Loucy (cell line): ENCODE data around the gene CNTNAP2.
"Not testable (repeated sequence)": the region's sequence is repeated elsewhere in the genome, so short reads cannot be mapped to it uniquely, and the experiment has no call there.

Experiments used
- H2AFZ ChIP-seq: fragments of 200-600 bp; sonication (generic); 2 replicates; pipeline ENCODE4 v1.6.0; 2016; ENCODE audit warnings: antibody characterized with exemption, mild to moderate bottlenecking, low read length, moderate library complexity
- H3F3A ChIP-seq: fragments of 200-600 bp; 2 replicates; pipeline ENCODE4 v1.6.0; 2016; ENCODE audit warnings: antibody characterized with exemption, low read depth, mild to moderate bottlenecking
- H3K27me3 ChIP-seq: fragments of 200-600 bp; sonication (generic); 2 replicates; pipeline ENCODE4 v1.6.1; 2014; ENCODE audit warnings: low read length, mild to moderate bottlenecking; ENCODE audit not compliant: insufficient read depth, poor library complexity, severe bottlenecking
- H3K36me3 ChIP-seq: fragments of 200-600 bp; sonication (generic); 2 replicates; pipeline ENCODE4 v1.6.1; 2016; ENCODE audit warnings: low read length; ENCODE audit not compliant: insufficient read depth
- H3K4me1 ChIP-seq: fragments of 200-600 bp; sonication (generic); 2 replicates; pipeline ENCODE4 v1.5.1; 2014; ENCODE audit warnings: low read length, mild to moderate bottlenecking; ENCODE audit not compliant: insufficient read depth, poor library complexity, severe bottlenecking
- H3K4me2 ChIP-seq: fragments of 200-600 bp; sonication (generic); 2 replicates; pipeline ENCODE4 v1.6.0; 2014; ENCODE audit warnings: antibody characterized with exemption, low read length, low read depth, mild to moderate bottlenecking; ENCODE audit not compliant: poor library complexity, severe bottlenecking
- H3K4me3 ChIP-seq: fragments of 200-600 bp; sonication (generic); 2 replicates; pipeline ENCODE4 v1.5.1; 2014; ENCODE audit warnings: low read length, mild to moderate bottlenecking, mixed read lengths; ENCODE audit not compliant: poor library complexity, severe bottlenecking
- H3K79me2 ChIP-seq: fragments of 200-600 bp; sonication (generic); 2 replicates; pipeline ENCODE4 v1.6.1; 2014; ENCODE audit warnings: low read length; ENCODE audit not compliant: insufficient read depth
- H3K9ac ChIP-seq: fragments of 200-600 bp; sonication (generic); 2 replicates; pipeline ENCODE4 v1.6.0; 2014; ENCODE audit warnings: mild to moderate bottlenecking, low read depth, low read length, moderate library complexity; ENCODE audit not compliant: poor library complexity, severe bottlenecking
- H3K9me2 ChIP-seq: fragments of 200-600 bp; sonication (generic); replicated peaks from 2 replicates; pipeline ENCODE4 v1.6.1; 2016; ENCODE audit warnings: low read depth, low read length, mixed read lengths
- H3K9me3 ChIP-seq: fragments of 200-600 bp; sonication (generic); 2 replicates; pipeline ENCODE4 v1.6.1; 2014; ENCODE audit warnings: mild to moderate bottlenecking, antibody characterized with exemption, low read length, low read depth; ENCODE audit not compliant: insufficient read depth
- H4K20me1 ChIP-seq: fragments of 200-600 bp; sonication (generic); 2 replicates; pipeline ENCODE4 v1.6.0; 2014; ENCODE audit warnings: antibody characterized with exemption, low read length, mild to moderate bottlenecking; ENCODE audit not compliant: insufficient read depth, poor library complexity, severe bottlenecking
- EZH2phosphoT487 ChIP-seq: fragments of 200-600 bp; IDR thresholded peaks from 2 replicates; pipeline ENCODE4 v1.6.1; 2018; ENCODE audit warnings: antibody characterized with exemption, mild to moderate bottlenecking, moderate library complexity, borderline replicate concordance
- TF ChIP-seq, protein P1 (sequence below): fragments of 200-600 bp; sonication (generic); conservative IDR thresholded peaks from 2 replicates; pipeline ENCODE4 v1.5.1; 2014; ENCODE audit warnings: mild to moderate bottlenecking, antibody characterized with exemption, low read length

Gene CNTNAP2

GRCh38 chr7:147723536-147723935, 1606.9 kb downstream of the CNTNAP2 start:
- no peak overlapping the region for H2AFZ ChIP-seq
- TF ChIP-seq EZH2phosphoT487, result no peak
- TF ChIP-seq, protein P1, sequence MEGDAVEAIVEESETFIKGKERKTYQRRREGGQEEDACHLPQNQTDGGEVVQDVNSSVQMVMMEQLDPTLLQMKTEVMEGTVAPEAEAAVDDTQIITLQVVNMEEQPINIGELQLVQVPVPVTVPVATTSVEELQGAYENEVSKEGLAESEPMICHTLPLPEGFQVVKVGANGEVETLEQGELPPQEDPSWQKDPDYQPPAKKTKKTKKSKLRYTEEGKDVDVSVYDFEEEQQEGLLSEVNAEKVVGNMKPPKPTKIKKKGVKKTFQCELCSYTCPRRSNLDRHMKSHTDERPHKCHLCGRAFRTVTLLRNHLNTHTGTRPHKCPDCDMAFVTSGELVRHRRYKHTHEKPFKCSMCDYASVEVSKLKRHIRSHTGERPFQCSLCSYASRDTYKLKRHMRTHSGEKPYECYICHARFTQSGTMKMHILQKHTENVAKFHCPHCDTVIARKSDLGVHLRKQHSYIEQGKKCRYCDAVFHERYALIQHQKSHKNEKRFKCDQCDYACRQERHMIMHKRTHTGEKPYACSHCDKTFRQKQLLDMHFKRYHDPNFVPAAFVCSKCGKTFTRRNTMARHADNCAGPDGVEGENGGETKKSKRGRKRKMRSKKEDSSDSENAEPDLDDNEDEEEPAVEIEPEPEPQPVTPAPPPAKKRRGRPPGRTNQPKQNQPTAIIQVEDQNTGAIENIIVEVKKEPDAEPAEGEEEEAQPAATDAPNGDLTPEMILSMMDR, result no peak
- no peak overlapping the region for H3K4me3 ChIP-seq
- no peaks in the 10 kb centered on the region for H3K36me3 ChIP-seq
- no peaks in the 10 kb centered on the region for H3K79me2 ChIP-seq
- H3K9me2 ChIP-seq, result no peaks in the 10 kb centered on the region
- no peaks in the 10 kb centered on the region for H4K20me1 ChIP-seq
- no peak overlapping the region for H3K4me2 ChIP-seq
- H3K9ac ChIP-seq, result no peak overlapping the region
- H3K4me1 ChIP-seq, result no peaks in the 10 kb centered on the region
- H3K9me3 ChIP-seq, result no peaks in the 10 kb centered on the region
- no peaks in the 10 kb centered on the region for H3F3A ChIP-seq
- no peaks in the 10 kb centered on the region for H3K27me3 ChIP-seq

DNA sequence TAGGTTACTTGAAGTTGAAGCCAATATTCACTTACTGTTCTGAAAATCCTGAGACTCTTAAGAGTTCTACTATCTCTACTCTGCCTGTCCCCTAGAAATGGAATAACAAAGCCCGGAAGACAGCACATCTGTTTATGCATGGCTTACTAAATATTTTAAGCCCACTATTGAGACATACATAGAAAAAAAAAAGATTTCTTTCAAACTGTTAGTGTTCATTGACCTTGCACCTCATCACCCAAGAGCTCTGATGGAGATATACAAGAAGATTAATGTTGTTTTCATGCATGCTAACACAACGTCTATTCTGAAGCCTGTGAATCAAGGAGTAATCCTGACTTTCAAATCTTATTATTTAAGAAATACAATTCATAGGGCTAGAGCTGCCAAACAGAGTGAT, 1614.7 kb downstream of the CNTNAP2 start:
- Histone ChIP-seq H3K9me2 (no peaks in the 10 kb centered on the region), H3K4me3 (no peak overlapping the region), H3K9ac (no peak overlapping the region), H3K4me1 (no peaks in the 10 kb centered on the region), H4K20me1 (no peaks in the 10 kb centered on the region), H3F3A (no peaks in the 10 kb centered on the region), H3K79me2 (no peaks in the 10 kb centered on the region), H3K36me3 (no peaks in the 10 kb centered on the region), H3K9me3 (no peaks in the 10 kb centered on the region), H3K27me3 (no peaks in the 10 kb centered on the region), H3K4me2 (no peak overlapping the region), H2AFZ (no peak overlapping the region)
- no peak for TF ChIP-seq EZH2phosphoT487
- TF ChIP-seq, protein P1, result no peak

DNA sequence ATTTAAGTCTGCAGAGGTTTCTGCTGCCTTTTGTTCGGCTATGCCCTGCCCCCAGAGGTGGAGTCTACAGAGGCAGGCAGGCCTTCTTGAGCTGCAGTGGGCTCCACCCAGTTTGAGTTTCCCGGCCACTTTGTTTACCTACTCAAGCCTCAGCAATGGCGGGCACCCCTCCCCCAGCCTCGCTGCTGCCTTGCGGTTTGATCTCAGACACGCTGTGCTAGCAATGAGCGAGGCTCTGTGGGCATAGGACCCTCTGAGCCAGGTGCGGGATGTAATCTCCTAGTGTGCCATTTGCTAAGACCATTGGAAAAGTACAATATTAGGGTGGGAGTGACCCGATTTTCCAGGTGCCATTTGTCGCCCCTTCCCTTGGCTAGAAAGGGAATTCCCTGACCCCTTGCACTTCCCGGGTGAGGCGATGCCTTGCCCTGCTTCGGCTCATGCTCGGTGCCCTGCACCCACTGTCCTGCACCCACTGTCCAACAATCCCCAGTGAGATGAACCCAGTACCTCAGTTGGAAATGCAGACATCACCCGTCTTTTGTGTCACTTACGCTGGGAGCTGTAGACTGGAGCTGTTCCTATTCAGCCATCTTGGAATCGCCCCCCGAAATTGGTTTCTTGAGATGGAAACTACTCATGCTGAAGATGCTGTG, 1621.1 kb downstream of the CNTNAP2 start:
- H3K4me2 ChIP-seq, H3K4me3 ChIP-seq, H3K27me3 ChIP-seq, H2AFZ ChIP-seq, H3K79me2 ChIP-seq, H3F3A ChIP-seq, H3K36me3 ChIP-seq, H3K9ac ChIP-seq, H3K9me3 ChIP-seq, H3K4me1 ChIP-seq, H4K20me1 ChIP-seq, H3K9me2 ChIP-seq: not testable (repeated sequence)

- H3K9me2 ChIP-seq, result no peaks in the 10 kb centered on the region
- H3K4me3 ChIP-seq, result no peak overlapping the region
- H3K9me3 ChIP-seq, result peaks cover 4% of the 10 kb centered on the region; the same call in 1 of the 2 replicates
- no peak overlapping the region for H2AFZ ChIP-seq
- no peaks in the 10 kb centered on the region for H3F3A ChIP-seq
- no peak for TF ChIP-seq EZH2phosphoT487
- TF ChIP-seq, protein P1, result no peak
- H4K20me1 ChIP-seq, result no peaks in the 10 kb centered on the region
- no peaks in the 10 kb centered on the region for H3K27me3 ChIP-seq
- H3K9ac ChIP-seq, result no peak overlapping the region
- no peaks in the 10 kb centered on the region for H3K79me2 ChIP-seq
- no peaks in the 10 kb centered on the region for H3K4me1 ChIP-seq
- no peak overlapping the region for H3K4me2 ChIP-seq
- no peaks in the 10 kb centered on the region for H3K36me3 ChIP-seq
These were observed 1625.7 kb downstream of the CNTNAP2 start for GRCh38 chr7:147742301-147742700.
